Endometrial microvascular endothelial cells (primary cell): ENCODE results near the gene CYSLTR2. TPM values are rescaled to one million over a fixed set of nuclear protein-coding genes. Genes with fewer than 3 reads are reported as not detected.

Experiments used
- total RNA-seq: library from RNA; depleted of rRNA; stranded (reverse); fragments of >200 nt; gene quantifications from one replicate; pipeline ENCODE4 v1.2.3, GENCODE V29; 2015; ENCODE audit errors: inconsistent ontology term

CYSLTR2 gene
- total RNA-seq, 1 donor from 2014 or later, result not detected

Other genes starting within 250 kb of the CYSLTR2 start
- 7.5 TPM for gene LPAR6, start 240.8 kb upstream of the CYSLTR2 start, total RNA-seq
- 6.3 TPM for gene RCBTB2, start 120.8 kb upstream of the CYSLTR2 start, total RNA-seq